ENCODE measurements around the gene ARHGEF33. TPM values are rescaled to one million over a fixed set of nuclear protein-coding genes. Genes with fewer than 3 reads are reported as not detected.

The ARHGEF33 gene
- total and polyA plus RNA-seq, 2 of the 13 experiments (the other 11 are each of a cell fraction or from before 2014, with no cell fraction given), result 0.04 TPM; not detected in 1

DNA sequence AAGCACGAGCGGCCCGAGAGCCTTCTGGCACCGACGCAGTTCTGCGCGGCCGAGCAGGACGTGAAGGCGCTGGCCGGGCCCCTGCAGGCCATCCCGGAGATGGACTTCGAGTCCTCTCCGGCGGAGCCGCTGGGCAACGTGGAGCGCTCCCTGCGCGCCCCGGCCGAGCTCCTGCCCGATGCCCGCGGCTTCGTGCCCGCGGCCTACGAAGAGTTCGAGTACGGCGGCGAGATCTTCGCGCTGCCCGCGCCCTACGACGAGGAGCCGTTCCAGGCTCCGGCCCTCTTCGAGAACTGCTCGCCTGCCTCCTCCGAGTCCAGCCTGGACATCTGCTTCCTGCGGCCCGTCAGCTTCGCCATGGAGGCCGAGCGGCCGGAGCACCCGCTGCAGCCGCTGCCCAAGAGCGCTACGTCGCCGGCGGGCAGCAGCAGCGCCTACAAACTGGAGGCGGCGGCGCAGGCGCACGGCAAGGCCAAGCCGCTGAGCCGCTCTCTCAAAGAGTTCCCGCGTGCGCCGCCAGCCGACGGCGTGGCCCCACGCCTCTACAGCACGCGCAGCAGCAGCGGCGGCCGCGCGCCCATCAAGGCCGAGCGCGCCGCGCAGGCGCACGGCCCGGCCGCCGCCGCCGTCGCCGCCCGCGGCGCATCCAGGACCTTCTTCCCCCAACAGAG lies 70.4 kb downstream of the ARHGEF33 start:
- FAIRE-seq (no peak), DNase-seq (ENCODE audit: low spot score) (no peak), ATAC-seq (no peak)
- Histone ChIP-seq H3K27ac (ENCODE audit: extremely low read length, insufficient read depth, low read length) (no peak overlapping the region), H3K79me2 (ENCODE audit: insufficient read depth, low read length) (no peaks in the 10 kb centered on the region), H3K4me1 (ENCODE audit: insufficient read depth, low read length) (peaks cover 7% of the 10 kb centered on the region; the same call in 1 of the 2 replicates), H3K36me3 (replicated peaks in 1 of 2; ENCODE audit: control insufficient read depth in 1 of 2, insufficient read depth in 2 of 2, low read length in 2 of 2) (no peaks in the 10 kb centered on the region), H3K4me3 (replicated peaks in 1 of 3; ENCODE audit: insufficient read depth in 1 of 3, low read depth in 2 of 3, low read length in 3 of 3) (no peak overlapping the region), H3K9me3 (ENCODE audit: low read length) (no peaks in the 10 kb centered on the region), H2AFZ (ENCODE audit: low read length) (no peak overlapping the region), H3K9ac (ENCODE audit: insufficient read depth, low read depth, low read length) (no peak overlapping the region), H3K27me3 (ENCODE audit: control insufficient read depth in 1 of 2, insufficient read depth in 2 of 2, low read length in 2 of 2) (no peaks in the 10 kb centered on the region), H3K4me2 (ENCODE audit: low read depth, low read length) (no peak overlapping the region), H4K20me1 (ENCODE audit: insufficient read depth, low read length) (no peaks in the 10 kb centered on the region)
- in situ Hi-C loops (cut with HindIII; ENCODE audit: extremely low pct_ligation_motif_present, low pct_unique_long_range_greater_than_20kb) (no loop called here), intact Hi-C loops (cut with micrococcal nuclease; ENCODE audit: unreplicated experiment) (no loop called here)
- ChIA-PET CTCF (ENCODE audit: low intra/inter-chr PET ratio, low total read pairs) (no interaction called here), POLR2A (no interaction called here)
- WGBS (ENCODE audit: low lambda C conversion rate), result 94% methylated on average over 90 of the region's 97 CpGs
- TF ChIP-seq, protein P1, sequence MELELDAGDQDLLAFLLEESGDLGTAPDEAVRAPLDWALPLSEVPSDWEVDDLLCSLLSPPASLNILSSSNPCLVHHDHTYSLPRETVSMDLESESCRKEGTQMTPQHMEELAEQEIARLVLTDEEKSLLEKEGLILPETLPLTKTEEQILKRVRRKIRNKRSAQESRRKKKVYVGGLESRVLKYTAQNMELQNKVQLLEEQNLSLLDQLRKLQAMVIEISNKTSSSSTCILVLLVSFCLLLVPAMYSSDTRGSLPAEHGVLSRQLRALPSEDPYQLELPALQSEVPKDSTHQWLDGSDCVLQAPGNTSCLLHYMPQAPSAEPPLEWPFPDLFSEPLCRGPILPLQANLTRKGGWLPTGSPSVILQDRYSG (CRISPR knock-in tag; IDR thresholded peaks at IDR 0.05), result no peak
- no peak for TF ChIP-seq PPARG (CRISPR knock-in tag; conservative IDR thresholded peaks at IDR 0.05)
- no peak for TF ChIP-seq ISL2 (CRISPR knock-in tag; IDR thresholded peaks at IDR 0.05)
- TF ChIP-seq HMG20B (CRISPR knock-in tag; conservative IDR thresholded peaks at IDR 0.05), result no peak
- TF ChIP-seq, protein P2, sequence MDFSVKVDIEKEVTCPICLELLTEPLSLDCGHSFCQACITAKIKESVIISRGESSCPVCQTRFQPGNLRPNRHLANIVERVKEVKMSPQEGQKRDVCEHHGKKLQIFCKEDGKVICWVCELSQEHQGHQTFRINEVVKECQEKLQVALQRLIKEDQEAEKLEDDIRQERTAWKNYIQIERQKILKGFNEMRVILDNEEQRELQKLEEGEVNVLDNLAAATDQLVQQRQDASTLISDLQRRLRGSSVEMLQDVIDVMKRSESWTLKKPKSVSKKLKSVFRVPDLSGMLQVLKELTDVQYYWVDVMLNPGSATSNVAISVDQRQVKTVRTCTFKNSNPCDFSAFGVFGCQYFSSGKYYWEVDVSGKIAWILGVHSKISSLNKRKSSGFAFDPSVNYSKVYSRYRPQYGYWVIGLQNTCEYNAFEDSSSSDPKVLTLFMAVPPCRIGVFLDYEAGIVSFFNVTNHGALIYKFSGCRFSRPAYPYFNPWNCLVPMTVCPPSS (IDR thresholded peaks at IDR 0.05), result no peak
- TF ChIP-seq ZNF12 (CRISPR knock-in tag; IDR thresholded peaks at IDR 0.05), result no peak
- TF ChIP-seq ZNF337 (CRISPR knock-in tag; IDR thresholded peaks at IDR 0.05; ENCODE audit: borderline replicate concordance, low read depth), result no peak
- BruUV-seq (replicated peaks), result no TSS peak
